DND-41 (cell line): ENCODE data around the gene ZNF770.

Experiments used
- ATAC-seq: fragments of 200-7000 bp; cut with Tn5 transposase; 3 replicates; pipeline ENCODE4 v1.9.1; 2021; ENCODE audit warnings: low read depth; ENCODE audit not compliant: insufficient read depth
- DNase-seq: peaks from one replicate; pipeline ENCODE4 v3.0.0-alpha.2; 2020
- H2AFZ ChIP-seq: 2 replicates; pipeline ENCODE4 v1.6.0; 2012; ENCODE audit warnings: low read depth, low read length
- H3K27ac ChIP-seq: 2 replicates; pipeline ENCODE4 v1.5.1; 2012; ENCODE audit warnings: low read length, inconsistent platforms
- H3K27me3 ChIP-seq: fragments of 200-600 bp; sonication (generic); 2 replicates; pipeline ENCODE4 v1.6.0; 2012; ENCODE audit warnings: low read length, mild to moderate bottlenecking, inconsistent platforms; ENCODE audit not compliant: insufficient read depth, poor library complexity
- H3K36me3 ChIP-seq: 2 replicates; pipeline ENCODE4 v1.5.1; 2012; ENCODE audit warnings: low read length, inconsistent platforms; ENCODE audit not compliant: insufficient read depth
- H3K4me1 ChIP-seq: 2 replicates; pipeline ENCODE4 v1.5.1; 2012; ENCODE audit warnings: mild to moderate bottlenecking, low read length; ENCODE audit not compliant: insufficient read depth
- H3K4me2 ChIP-seq: 2 replicates; pipeline ENCODE4 v1.6.0; 2012; ENCODE audit warnings: mild to moderate bottlenecking, moderate library complexity, low read length, inconsistent platforms; ENCODE audit not compliant: insufficient read depth
- H3K4me3 ChIP-seq, 2 experiments: fragments of 200-600 bp in 1 of 2; shearing (Covaris generic) in 1 of 2; 2 replicates each; pipeline ENCODE4 v1.5.1; 2012 to 2016; ENCODE audit warnings: inconsistent platforms in 2 of 2, low read length in 2 of 2, mild to moderate bottlenecking in 2 of 2, low read depth in 1 of 2, moderate library complexity in 1 of 2
- H3K79me2 ChIP-seq: 2 replicates; pipeline ENCODE4 v1.6.0; 2012; ENCODE audit warnings: low read length, inconsistent platforms; ENCODE audit not compliant: insufficient read depth
- H3K9ac ChIP-seq: 2 replicates; pipeline ENCODE4 v1.6.0; 2012; ENCODE audit warnings: low read depth, mild to moderate bottlenecking, inconsistent platforms, low read length, moderate library complexity
- H3K9me3 ChIP-seq: 2 replicates; pipeline ENCODE4 v1.5.1; 2012; ENCODE audit warnings: low read length, moderate library complexity, mild to moderate bottlenecking, inconsistent platforms; ENCODE audit not compliant: insufficient read depth, severe bottlenecking
- H4K20me1 ChIP-seq: 2 replicates; pipeline ENCODE4 v1.6.0; 2012; ENCODE audit warnings: low read length; ENCODE audit not compliant: insufficient read depth
- EZH2 ChIP-seq: IDR thresholded peaks from 3 replicates; pipeline ENCODE4 v1.6.1; 2012; ENCODE audit warnings: borderline replicate concordance, low read depth, mild to moderate bottlenecking, moderate library complexity, low read length, inconsistent platforms; ENCODE audit not compliant: severe bottlenecking
- TF ChIP-seq, protein P1 (sequence below): IDR thresholded peaks from 2 replicates; pipeline ENCODE4 v1.5.1; 2012; ENCODE audit warnings: borderline replicate concordance, low read length, moderate library complexity, mild to moderate bottlenecking; ENCODE audit not compliant: poor library complexity, severe bottlenecking; ENCODE audit errors: extremely low read depth

ZNF770 gene

DNA sequence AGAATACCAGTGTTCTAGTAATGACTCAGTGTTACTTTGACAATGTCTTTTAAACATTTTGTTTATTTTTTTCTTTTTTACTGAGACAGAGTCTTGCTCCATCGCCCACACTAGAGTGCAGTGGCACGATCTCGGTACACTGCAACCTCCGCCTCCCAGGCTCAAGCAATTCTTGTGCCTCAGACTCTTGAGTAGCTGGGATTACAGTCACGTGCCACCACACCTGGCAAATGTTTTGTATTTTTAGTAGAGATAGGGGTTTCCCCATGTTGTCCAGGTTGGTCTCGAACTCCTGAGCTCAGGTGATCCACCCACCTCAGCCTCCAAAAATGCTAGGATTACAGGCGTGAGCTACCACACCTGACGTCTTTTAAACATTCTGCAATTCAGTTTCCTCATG is 34.2 kb downstream of the ZNF770 start:
- Histone ChIP-seq H2AFZ (no peak overlapping the region), H3K4me2 (no peak overlapping the region), H3K36me3 (peaks cover 25% of the 10 kb centered on the region; the same call in 1 of the 2 replicates), H3K4me3 (no peak overlapping the region), H3K27me3 (no peaks in the 10 kb centered on the region), H3K27ac (no peak overlapping the region), H3K9me3 (no peaks in the 10 kb centered on the region), H3K79me2 (peaks cover 19% of the 10 kb centered on the region; the same call in 1 of the 2 replicates), H3K9ac (no peak overlapping the region), H3K4me1 (no peaks in the 10 kb centered on the region), H4K20me1 (no peaks in the 10 kb centered on the region)
- no peak for TF ChIP-seq EZH2
- TF ChIP-seq, protein P1, sequence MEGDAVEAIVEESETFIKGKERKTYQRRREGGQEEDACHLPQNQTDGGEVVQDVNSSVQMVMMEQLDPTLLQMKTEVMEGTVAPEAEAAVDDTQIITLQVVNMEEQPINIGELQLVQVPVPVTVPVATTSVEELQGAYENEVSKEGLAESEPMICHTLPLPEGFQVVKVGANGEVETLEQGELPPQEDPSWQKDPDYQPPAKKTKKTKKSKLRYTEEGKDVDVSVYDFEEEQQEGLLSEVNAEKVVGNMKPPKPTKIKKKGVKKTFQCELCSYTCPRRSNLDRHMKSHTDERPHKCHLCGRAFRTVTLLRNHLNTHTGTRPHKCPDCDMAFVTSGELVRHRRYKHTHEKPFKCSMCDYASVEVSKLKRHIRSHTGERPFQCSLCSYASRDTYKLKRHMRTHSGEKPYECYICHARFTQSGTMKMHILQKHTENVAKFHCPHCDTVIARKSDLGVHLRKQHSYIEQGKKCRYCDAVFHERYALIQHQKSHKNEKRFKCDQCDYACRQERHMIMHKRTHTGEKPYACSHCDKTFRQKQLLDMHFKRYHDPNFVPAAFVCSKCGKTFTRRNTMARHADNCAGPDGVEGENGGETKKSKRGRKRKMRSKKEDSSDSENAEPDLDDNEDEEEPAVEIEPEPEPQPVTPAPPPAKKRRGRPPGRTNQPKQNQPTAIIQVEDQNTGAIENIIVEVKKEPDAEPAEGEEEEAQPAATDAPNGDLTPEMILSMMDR = no peak
- ATAC-seq = no peak
- DNase-seq = no peak

DNA sequence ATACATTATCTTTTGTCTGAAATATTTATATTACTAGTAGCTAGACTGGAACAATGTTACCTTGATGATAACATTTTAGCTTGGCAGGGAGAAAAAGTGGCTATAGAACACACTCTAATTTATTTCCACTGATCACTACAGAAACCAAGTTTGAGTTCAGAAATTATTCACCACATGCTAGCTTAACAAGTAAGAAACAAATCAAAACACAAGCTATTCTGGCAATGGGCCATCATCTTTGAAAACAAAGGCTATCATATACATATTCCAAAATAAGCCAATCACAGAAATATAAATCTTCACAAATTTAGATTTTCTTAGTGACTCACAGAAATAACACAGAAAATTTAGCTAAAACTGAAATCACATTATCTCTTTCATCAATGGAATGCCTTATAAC is 35.6 kb downstream of the ZNF770 start:
- Histone ChIP-seq H3K27me3 (no peaks in the 10 kb centered on the region), H4K20me1 (no peaks in the 10 kb centered on the region), H3K36me3 (peaks cover 28% of the 10 kb centered on the region; the same call in 1 of the 2 replicates), H3K4me2 (no peak overlapping the region), H3K9me3 (no peaks in the 10 kb centered on the region), H3K27ac (no peak overlapping the region), H3K4me3 (no peak overlapping the region), H3K79me2 (peaks cover 15% of the 10 kb centered on the region; the same call in 1 of the 2 replicates), H3K9ac (no peak overlapping the region), H3K4me1 (no peaks in the 10 kb centered on the region), H2AFZ (no peak overlapping the region)
- TF ChIP-seq EZH2 = no peak
- TF ChIP-seq, protein P1 = no peak
- ATAC-seq (no peak), DNase-seq (no peak)

DNA sequence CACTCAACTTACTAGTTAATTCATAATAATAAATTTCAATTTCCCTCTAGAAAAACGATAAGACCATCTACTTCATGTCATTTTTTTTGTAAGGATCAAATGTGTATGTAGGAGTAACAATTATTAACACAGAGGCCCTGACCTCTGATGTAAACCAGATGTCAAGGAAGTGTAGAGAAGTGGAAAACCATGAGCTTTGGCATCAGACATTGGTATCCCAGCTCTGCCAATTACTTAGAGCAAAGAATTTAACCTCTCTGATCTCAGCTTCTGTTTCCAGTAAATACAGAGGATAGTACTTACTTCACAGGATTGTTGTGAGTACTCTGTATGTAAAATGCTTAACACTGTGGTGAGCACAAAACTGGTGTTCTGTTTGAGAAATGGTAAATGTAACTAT is 36.1 kb downstream of the ZNF770 start:
- H3K79me2 ChIP-seq = peaks cover 15% of the 10 kb centered on the region; the same call in 1 of the 2 replicates
- H3K4me2 ChIP-seq = no peak overlapping the region
- H3K4me1 ChIP-seq = no peaks in the 10 kb centered on the region
- DNase-seq (no peak), ATAC-seq (no peak)
- no peaks in the 10 kb centered on the region for H4K20me1 ChIP-seq
- H3K9me3 ChIP-seq = no peaks in the 10 kb centered on the region
- TF ChIP-seq, protein P1 = no peak
- TF ChIP-seq EZH2 = no peak
- no peaks in the 10 kb centered on the region for H3K27me3 ChIP-seq
- no peak overlapping the region for H3K27ac ChIP-seq
- H3K36me3 ChIP-seq = peaks cover 28% of the 10 kb centered on the region; the same call in 1 of the 2 replicates
- no peak overlapping the region for H3K9ac ChIP-seq
- no peak overlapping the region for H3K4me3 ChIP-seq
- no peak overlapping the region for H2AFZ ChIP-seq

DNA sequence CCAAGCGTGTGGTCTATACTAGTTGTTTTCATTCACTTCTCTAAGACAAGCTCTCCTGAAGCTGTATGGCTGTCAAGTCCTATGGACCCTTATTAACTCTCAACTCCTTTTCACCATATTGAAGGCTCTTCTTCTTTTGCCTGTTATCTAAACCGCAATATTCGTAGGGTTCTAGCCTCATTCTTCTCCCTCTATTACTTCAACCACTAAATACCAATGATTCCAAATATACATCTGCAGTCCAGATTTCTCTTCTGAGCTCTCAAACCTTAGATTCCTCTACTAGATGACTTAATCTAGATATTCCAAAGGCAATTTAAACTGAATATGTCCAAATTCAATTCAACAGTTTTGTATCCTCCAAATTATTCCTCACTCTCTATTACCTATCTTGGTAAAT is 43.2 kb downstream of the ZNF770 start:
- no peak overlapping the region for H3K4me2 ChIP-seq
- peaks cover 42% of the 10 kb centered on the region; the same call in 1 of the 2 replicates for H3K36me3 ChIP-seq
- ATAC-seq (no peak), DNase-seq (no peak)
- H3K27ac ChIP-seq = no peak overlapping the region
- no peaks in the 10 kb centered on the region for H4K20me1 ChIP-seq
- no peak overlapping the region for H2AFZ ChIP-seq
- TF ChIP-seq EZH2 = no peak
- TF ChIP-seq, protein P1 = no peak
- no peak overlapping the region for H3K9ac ChIP-seq
- H3K27me3 ChIP-seq = no peaks in the 10 kb centered on the region
- no peak overlapping the region for H3K4me3 ChIP-seq
- no peaks in the 10 kb centered on the region for H3K9me3 ChIP-seq
- H3K4me1 ChIP-seq = no peaks in the 10 kb centered on the region
- no peaks in the 10 kb centered on the region for H3K79me2 ChIP-seq
